ENCODE measurements around the gene NCOA7. TPM values are rescaled to one million over a fixed set of nuclear protein-coding genes. Genes with fewer than 3 reads are reported as not detected.
"Not testable (repeated sequence)": the region's sequence is repeated elsewhere in the genome, so short reads cannot be mapped to it uniquely, and the experiment has no call there.

NCOA7 gene
- total and polyA plus RNA-seq, 3 donors from 2014 or later, result 7.5 to 26.7 (median 18.9) TPM

DNA sequence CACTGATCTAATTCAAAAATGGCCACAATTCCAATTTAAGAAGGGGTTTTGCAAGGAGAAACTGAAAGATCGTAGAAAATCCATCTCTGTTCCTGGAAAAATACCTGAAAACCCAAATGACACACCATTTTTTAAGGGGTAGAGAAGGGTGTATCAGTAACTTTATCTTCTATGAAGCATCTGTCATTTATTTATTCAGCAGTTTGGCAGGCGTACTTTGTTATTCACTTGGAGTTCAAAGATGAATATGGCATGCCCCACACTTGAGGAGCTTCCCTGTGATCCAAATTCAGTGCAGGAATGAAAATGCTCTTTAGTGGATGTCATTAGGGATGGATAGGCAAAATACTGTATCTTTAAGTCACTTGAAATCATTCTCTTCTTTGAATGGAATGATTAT is 173.1 kb downstream of the NCOA7 start:
- H3K27ac ChIP-seq, result no peak overlapping the region
- no peaks in the 10 kb centered on the region for H3K27me3 ChIP-seq
- DNase-seq, result no peak
- H3K9me3 ChIP-seq, result no peaks in the 10 kb centered on the region
- H3K4me1 ChIP-seq, result peaks cover under 1% of the 10 kb centered on the region
- TF ChIP-seq, protein P1, sequence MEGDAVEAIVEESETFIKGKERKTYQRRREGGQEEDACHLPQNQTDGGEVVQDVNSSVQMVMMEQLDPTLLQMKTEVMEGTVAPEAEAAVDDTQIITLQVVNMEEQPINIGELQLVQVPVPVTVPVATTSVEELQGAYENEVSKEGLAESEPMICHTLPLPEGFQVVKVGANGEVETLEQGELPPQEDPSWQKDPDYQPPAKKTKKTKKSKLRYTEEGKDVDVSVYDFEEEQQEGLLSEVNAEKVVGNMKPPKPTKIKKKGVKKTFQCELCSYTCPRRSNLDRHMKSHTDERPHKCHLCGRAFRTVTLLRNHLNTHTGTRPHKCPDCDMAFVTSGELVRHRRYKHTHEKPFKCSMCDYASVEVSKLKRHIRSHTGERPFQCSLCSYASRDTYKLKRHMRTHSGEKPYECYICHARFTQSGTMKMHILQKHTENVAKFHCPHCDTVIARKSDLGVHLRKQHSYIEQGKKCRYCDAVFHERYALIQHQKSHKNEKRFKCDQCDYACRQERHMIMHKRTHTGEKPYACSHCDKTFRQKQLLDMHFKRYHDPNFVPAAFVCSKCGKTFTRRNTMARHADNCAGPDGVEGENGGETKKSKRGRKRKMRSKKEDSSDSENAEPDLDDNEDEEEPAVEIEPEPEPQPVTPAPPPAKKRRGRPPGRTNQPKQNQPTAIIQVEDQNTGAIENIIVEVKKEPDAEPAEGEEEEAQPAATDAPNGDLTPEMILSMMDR (IDR thresholded peaks at IDR 0.05), result no peak
- no peak for TF ChIP-seq POLR2A (IDR thresholded peaks at IDR 0.05)
- intact Hi-C loops (cut with DNase I; ENCODE audit: low total_unique reads), result no loop called here
- no peak overlapping the region for H3K4me3 ChIP-seq
- WGBS, 2 donors, result 96 to 97% methylated on average over 2 of the region's 2 CpGs
- no peaks in the 10 kb centered on the region for H3K36me3 ChIP-seq (ENCODE audit: low read depth, missing control alignments)

DNA sequence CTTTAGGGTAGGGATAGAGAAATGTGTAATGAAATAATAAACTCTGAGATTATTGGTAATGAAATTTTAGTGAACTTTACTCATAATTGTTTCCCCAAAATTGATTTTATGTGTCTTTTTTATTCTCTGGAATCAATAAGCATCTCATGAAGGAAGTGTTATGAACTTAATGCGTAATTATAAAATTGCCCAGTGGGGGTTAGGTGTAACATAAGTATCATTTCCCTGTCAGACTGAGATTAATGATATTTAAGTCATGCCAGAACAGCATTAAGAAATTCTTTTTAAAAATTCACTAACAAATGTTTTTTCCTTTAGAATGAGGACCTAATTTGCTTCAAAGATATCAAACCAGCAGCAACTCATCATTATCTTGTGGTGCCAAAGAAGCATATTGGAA is 175.8 kb downstream of the NCOA7 start:
- H3K27me3 ChIP-seq, result no peaks in the 10 kb centered on the region
- H3K4me1 ChIP-seq, result no peaks in the 10 kb centered on the region
- 89 to 97% methylated on average over 1 of the region's 1 CpG for WGBS, 2 donors
- TF ChIP-seq, protein P1 (IDR thresholded peaks at IDR 0.05), result no peak
- no peak for TF ChIP-seq POLR2A (IDR thresholded peaks at IDR 0.05)
- H3K4me3 ChIP-seq, result no peak overlapping the region
- no peak overlapping the region for H3K27ac ChIP-seq
- no peak for DNase-seq
- intact Hi-C loops (cut with DNase I; ENCODE audit: low total_unique reads), result no loop called here
- no peaks in the 10 kb centered on the region for H3K36me3 ChIP-seq (ENCODE audit: low read depth, missing control alignments)
- no peaks in the 10 kb centered on the region for H3K9me3 ChIP-seq

DNA sequence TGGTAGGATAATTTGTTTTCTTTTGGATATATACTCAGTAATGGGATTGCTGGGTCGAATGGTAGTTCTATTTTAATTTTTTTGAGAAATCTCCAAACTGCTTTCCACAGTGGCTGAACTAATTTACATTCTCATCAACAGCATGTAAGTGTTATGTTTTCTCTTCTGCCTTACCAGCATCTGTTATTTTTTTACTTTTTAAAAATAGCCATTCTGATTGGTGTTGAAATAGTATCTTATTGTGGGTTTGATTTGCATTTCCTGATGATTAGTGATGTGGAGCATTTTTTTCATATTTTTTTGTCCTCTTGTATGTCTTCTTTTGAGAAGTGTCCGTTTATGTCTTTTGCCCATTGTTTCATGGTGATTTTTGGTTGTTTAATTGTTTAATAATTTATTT is 177.7 kb downstream of the NCOA7 start:
- TF ChIP-seq, protein P1 (IDR thresholded peaks at IDR 0.05), result no peak
- TF ChIP-seq POLR2A (IDR thresholded peaks at IDR 0.05), result no peak
- 86 to 93% methylated on average over 2 of the region's 2 CpGs for WGBS, 2 donors
- intact Hi-C loops (cut with DNase I; ENCODE audit: low total_unique reads), result no loop called here
- H3K4me3 ChIP-seq, result no peak overlapping the region
- H3K9me3 ChIP-seq, result no peaks in the 10 kb centered on the region
- no peak for DNase-seq
- H3K36me3 ChIP-seq (ENCODE audit: low read depth, missing control alignments), result no peaks in the 10 kb centered on the region
- no peaks in the 10 kb centered on the region for H3K27me3 ChIP-seq
- no peaks in the 10 kb centered on the region for H3K4me1 ChIP-seq
- no peak overlapping the region for H3K27ac ChIP-seq

DNA sequence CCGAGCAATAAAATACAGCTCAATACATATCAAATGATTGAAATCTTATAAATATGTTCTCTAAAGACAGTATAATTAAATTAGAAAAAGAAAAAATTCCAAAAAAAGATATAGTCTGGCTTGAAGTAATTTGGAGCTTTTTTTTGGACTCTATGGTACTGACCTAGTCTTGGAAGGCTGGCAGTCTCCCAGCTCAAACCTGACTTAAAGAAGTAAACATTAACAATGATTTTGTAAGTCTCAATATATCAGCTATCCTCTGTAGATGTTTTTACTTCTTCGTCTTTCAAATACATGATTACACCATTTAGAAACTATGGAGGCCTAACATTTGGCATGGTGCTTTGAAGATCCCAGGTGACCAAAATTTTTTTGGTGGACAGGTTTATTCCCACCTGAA is 180.0 kb downstream of the NCOA7 start:
- intact Hi-C loops (cut with DNase I; ENCODE audit: low total_unique reads), result no loop called here
- 74 to 96% methylated on average over 2 of the region's 2 CpGs for WGBS, 2 donors

DNA sequence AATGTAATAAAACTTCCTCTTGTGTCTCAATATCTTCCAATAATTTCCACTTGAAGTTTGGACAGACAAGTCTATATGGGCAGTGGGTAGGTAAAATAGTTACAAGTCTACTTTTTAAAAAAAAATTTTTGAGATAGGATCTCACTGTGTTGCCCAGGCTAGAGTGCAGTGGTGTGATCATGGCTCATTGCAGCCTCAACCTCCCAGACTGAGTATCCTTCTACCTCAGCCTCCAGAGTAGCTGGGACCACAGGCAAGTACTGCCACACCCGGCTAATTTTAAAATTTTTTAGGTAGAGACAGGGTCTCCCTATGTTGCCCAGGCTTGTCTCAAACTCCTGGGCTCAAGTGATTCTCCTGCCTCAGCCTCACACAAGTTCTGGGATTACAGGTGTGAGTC is 181.7 kb downstream of the NCOA7 start:
- H3K27me3 ChIP-seq; H3K36me3 ChIP-seq (ENCODE audit: low read depth, missing control alignments); H3K4me1 ChIP-seq; H3K9me3 ChIP-seq; H3K4me3 ChIP-seq; H3K27ac ChIP-seq; intact Hi-C loops (cut with DNase I; ENCODE audit: low total_unique reads); DNase-seq: not testable (repeated sequence)
- WGBS, 2 donors, result 95 to 100% methylated on average over 1 of the region's 1 CpG

More for the DNA sequence above, 180.0 kb downstream of the NCOA7 start:
- Histone ChIP-seq H3K9me3 (no peaks in the 10 kb centered on the region), H3K36me3 (ENCODE audit: low read depth, missing control alignments) (no peaks in the 10 kb centered on the region), H3K27ac (no peak overlapping the region), H3K4me1 (no peaks in the 10 kb centered on the region), H3K27me3 (no peaks in the 10 kb centered on the region), H3K4me3 (no peak overlapping the region)
- no peak for TF ChIP-seq POLR2A (IDR thresholded peaks at IDR 0.05)
- TF ChIP-seq, protein P1 (IDR thresholded peaks at IDR 0.05), result no peak
- DNase-seq, result no peak

Data from testis (tissue), 3 donors.